Esophagus muscularis mucosa (tissue), 4 donors: ENCODE data around the gene HMX3. TPM values are rescaled to one million over a fixed set of nuclear protein-coding genes. Genes with fewer than 3 reads are reported as not detected.

Source experiments
- DNase-seq: peaks from one replicate; pipeline ENCODE4 v3.0.0-alpha.2; 2017; ENCODE audit errors: extremely low spot score
- H3K27ac ChIP-seq, 4 donors: fragments of 200-600 bp; sonication (generic); replicated peaks in 1 of 4; 1 replicate in 3 of 4; 2 replicates in 1 of 4; pipeline ENCODE4 v1.5.1; 2016 to 2019; ENCODE audit warnings: mild to moderate bottlenecking in 1 of 4
- H3K27me3 ChIP-seq, 4 donors: fragments of 200-600 bp; sonication (generic); one replicate each; pipeline versions ENCODE4 v1.5.1 to v1.6.0; 2016 to 2019
- H3K36me3 ChIP-seq, 4 donors: fragments of 200-600 bp; sonication (generic); one replicate each; pipeline ENCODE4 v1.5.1; 2016 to 2019
- H3K4me1 ChIP-seq, 4 donors: fragments of 200-600 bp; sonication (generic); one replicate each; pipeline ENCODE4 v1.5.1; 2016 to 2019
- H3K4me3 ChIP-seq, 4 donors: fragments of 200-600 bp; sonication (generic); 1 replicate in 2 of 4; 2 replicates in 2 of 4; pipeline ENCODE4 v1.5.1; 2016 to 2019; ENCODE audit warnings: mild to moderate bottlenecking in 4 of 4, moderate library complexity in 1 of 4
- H3K9me3 ChIP-seq, 4 donors: fragments of 200-600 bp; sonication (generic); 1 replicate in 3 of 4; 2 replicates in 1 of 4; pipeline ENCODE4 v1.5.1; 2016 to 2019
- EP300 ChIP-seq: sonication (generic); formaldehyde crosslinking; IDR thresholded peaks from one replicate; pipeline ENCODE4 v1.6.1; 2017; ENCODE audit warnings: antibody characterized with exemption
- POLR2A ChIP-seq: fragments of 450-650 bp; IDR thresholded peaks from one replicate; pipeline ENCODE4 v1.6.1; 2017; ENCODE audit warnings: antibody characterized with exemption, moderate library complexity, mild to moderate bottlenecking, low read depth
- POLR2AphosphoS5 ChIP-seq, 2 donors: sonication (generic); formaldehyde crosslinking; IDR thresholded peaks; one replicate each; pipeline ENCODE4 v1.6.1; 2017; ENCODE audit warnings: antibody characterized with exemption in 2 of 2
- WGBS: methylation state at CpG from one replicate; pipeline ENCODE4 v1.1.5; 2018; 5-methylcytosine and 5-hydroxymethylcytosine counted together
- intact Hi-C: fragments of 100-400 bp; cut with DNase I; formaldehyde crosslinking; loops from one replicate; pipeline ENCODE4 v1.15.1; 2023
- total RNA-seq, 4 donors: library from RNA; depleted of rRNA; stranded (reverse); fragments of >200 nt; gene quantifications; one replicate each; pipeline versions ENCODE4 v1.1.0 to v1.2.1, GENCODE V29; 2016
- TF ChIP-seq, protein P1 (sequence below), 3 experiments: fragments of 200-600 bp in 2 of 3; fragments of 450-650 bp in 1 of 3; sonication (generic) in 2 of 3; IDR thresholded peaks; one replicate each; pipeline ENCODE4 v1.5.1; 2017 to 2019; ENCODE audit warnings: antibody characterized with exemption in 3 of 3, mild to moderate bottlenecking in 2 of 3, moderate library complexity in 1 of 3

HMX3 gene
- total RNA-seq, 4 donors from 2014 or later: not detected

DNA sequence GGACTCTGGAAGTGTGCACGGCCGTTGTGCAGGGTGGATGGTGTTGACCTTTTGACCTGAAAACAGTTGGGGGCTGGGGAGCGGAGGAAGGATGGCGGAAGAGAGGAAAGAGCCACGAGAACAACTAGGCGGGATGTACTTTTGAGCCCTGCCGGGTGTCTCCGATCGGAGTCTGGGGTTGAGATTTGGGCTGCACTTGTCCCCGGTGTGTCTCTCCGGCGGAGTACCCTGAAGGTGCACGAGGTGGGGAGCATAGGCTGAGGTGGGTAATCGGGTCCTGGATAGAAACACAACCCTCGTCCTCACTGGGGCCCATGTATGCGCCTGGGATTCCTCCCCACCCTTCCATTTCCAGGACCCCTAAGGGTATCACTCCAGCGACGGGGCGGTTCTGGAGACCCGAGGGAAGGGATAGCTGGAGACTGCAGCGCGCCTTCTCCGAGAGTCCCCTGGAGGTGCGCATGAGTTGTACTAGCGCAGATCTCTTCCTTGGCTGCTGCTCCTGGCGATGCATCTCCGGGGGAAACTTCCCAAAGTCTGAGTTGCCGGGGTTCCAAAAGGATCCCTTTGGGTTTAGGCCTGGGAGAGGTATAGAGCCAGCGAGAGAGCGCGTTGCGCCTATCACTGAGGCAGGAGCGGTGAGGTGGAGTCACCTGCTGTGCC, 7.5 kb downstream of the HMX3 start:
- DNase-seq: peak; percentile 80
- intact Hi-C loops: no loop called here
- no peak overlapping the region for H3K4me3 ChIP-seq
- peaks cover 0 to 100% (median 95%) of the 10 kb centered on the region in 4 donors for H3K27me3 ChIP-seq
- 4% methylated on average over 18 of the region's 33 CpGs for WGBS
- H3K4me1 ChIP-seq: peaks cover 19 to 64% (median 49%) of the 10 kb centered on the region in 4 donors
- H3K9me3 ChIP-seq: no peaks in the 10 kb centered on the region
- no peak for TF ChIP-seq POLR2A
- no peak for TF ChIP-seq POLR2AphosphoS5 (IDR thresholded peaks at IDR 0.05)
- no peak for TF ChIP-seq EP300
- TF ChIP-seq, protein P1, sequence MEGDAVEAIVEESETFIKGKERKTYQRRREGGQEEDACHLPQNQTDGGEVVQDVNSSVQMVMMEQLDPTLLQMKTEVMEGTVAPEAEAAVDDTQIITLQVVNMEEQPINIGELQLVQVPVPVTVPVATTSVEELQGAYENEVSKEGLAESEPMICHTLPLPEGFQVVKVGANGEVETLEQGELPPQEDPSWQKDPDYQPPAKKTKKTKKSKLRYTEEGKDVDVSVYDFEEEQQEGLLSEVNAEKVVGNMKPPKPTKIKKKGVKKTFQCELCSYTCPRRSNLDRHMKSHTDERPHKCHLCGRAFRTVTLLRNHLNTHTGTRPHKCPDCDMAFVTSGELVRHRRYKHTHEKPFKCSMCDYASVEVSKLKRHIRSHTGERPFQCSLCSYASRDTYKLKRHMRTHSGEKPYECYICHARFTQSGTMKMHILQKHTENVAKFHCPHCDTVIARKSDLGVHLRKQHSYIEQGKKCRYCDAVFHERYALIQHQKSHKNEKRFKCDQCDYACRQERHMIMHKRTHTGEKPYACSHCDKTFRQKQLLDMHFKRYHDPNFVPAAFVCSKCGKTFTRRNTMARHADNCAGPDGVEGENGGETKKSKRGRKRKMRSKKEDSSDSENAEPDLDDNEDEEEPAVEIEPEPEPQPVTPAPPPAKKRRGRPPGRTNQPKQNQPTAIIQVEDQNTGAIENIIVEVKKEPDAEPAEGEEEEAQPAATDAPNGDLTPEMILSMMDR (IDR thresholded peaks at IDR 0.05): no peak
- no peaks in the 10 kb centered on the region for H3K36me3 ChIP-seq
- H3K27ac ChIP-seq: no peak overlapping the region

GRCh38 chr10:123143825-123144168, 8.0 kb downstream of the HMX3 start:
- no peak overlapping the region for H3K27ac ChIP-seq
- H3K9me3 ChIP-seq: no peaks in the 10 kb centered on the region
- peaks cover 0 to 100% (median 95%) of the 10 kb centered on the region in 4 donors for H3K27me3 ChIP-seq
- peaks cover 19 to 69% (median 54%) of the 10 kb centered on the region in 4 donors for H3K4me1 ChIP-seq
- DNase-seq: no peak
- 9% methylated on average over 10 of the region's 10 CpGs for WGBS
- no peak for TF ChIP-seq POLR2AphosphoS5 (IDR thresholded peaks at IDR 0.05)
- no peak for TF ChIP-seq POLR2A
- no peak for TF ChIP-seq EP300
- TF ChIP-seq, protein P1 (IDR thresholded peaks at IDR 0.05): no peak
- intact Hi-C loops: no loop called here
- H3K36me3 ChIP-seq: no peaks in the 10 kb centered on the region
- H3K4me3 ChIP-seq: no peak overlapping the region

DNA sequence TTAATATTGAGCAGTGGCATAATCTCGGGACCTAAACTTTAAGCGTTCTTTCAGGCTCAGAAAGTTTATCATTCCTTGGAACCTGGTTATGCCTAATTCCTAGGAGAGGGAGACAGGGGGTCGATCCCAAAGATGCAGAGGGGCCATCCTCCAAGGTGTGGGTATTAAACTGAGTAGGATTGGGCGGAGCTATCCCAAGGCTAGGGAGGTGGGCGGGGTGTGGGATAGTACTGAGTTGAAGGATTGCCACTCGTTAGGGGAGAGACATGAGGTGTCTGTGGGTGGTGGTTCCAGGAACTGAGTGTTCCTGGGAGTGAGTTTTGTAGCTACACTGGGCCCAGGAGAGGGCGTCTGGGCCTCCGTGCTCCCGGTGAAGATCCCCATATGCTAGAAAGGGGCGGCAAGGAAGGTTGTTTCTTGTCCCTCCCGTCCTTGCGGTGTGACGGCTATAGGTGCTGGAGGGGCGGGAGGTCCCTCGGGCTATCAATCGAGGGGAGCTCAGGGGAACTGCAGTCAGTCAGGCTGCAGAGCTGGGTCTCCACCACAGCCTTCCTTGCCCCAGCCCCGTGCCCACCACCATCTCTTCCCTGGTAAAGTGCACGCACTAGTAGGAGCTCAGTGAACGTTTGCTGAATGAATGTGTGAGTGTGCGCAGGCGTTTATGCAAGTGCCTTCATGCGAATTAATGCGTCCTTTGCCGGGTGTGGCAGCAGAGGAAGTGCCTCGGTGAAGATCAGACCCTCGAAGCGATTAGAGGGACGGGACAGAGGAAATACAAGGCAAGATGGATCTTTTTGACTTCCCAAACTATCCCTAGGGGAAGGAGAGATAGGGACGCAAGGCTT, 9.1 kb downstream of the HMX3 start:
- no peaks in the 10 kb centered on the region for H3K36me3 ChIP-seq
- no peak overlapping the region for H3K4me3 ChIP-seq
- peaks cover 5 to 100% (median 96%) of the 10 kb centered on the region in 4 donors for H3K27me3 ChIP-seq
- intact Hi-C loops: no loop called here
- TF ChIP-seq, protein P1 (IDR thresholded peaks at IDR 0.05): no peak
- TF ChIP-seq POLR2AphosphoS5 (IDR thresholded peaks at IDR 0.05) (no peak), POLR2A (no peak), EP300 (no peak)
- peak; percentile 90 for DNase-seq
- 7% methylated on average over 13 of the region's 29 CpGs for WGBS
- H3K9me3 ChIP-seq: no peaks in the 10 kb centered on the region
- no peak overlapping the region for H3K27ac ChIP-seq
- H3K4me1 ChIP-seq: peaks cover 28 to 72% (median 56%) of the 10 kb centered on the region in 4 donors

- no peak overlapping the region for H3K27ac ChIP-seq
- TF ChIP-seq, protein P1 (IDR thresholded peaks at IDR 0.05): no peak
- no peak for TF ChIP-seq POLR2AphosphoS5 (IDR thresholded peaks at IDR 0.05)
- no peak for TF ChIP-seq POLR2A
- TF ChIP-seq EP300: no peak
- DNase-seq: no peak
- no peaks in the 10 kb centered on the region for H3K36me3 ChIP-seq
- peaks cover 34 to 72% (median 57%) of the 10 kb centered on the region in 4 donors for H3K4me1 ChIP-seq
- H3K9me3 ChIP-seq: no peaks in the 10 kb centered on the region
- WGBS: 10% methylated on average over 13 of the region's 14 CpGs
- intact Hi-C loops: no loop called here
- no peak overlapping the region for H3K4me3 ChIP-seq
- H3K27me3 ChIP-seq: peaks cover 6 to 100% (median 96%) of the 10 kb centered on the region in 4 donors
Measured at GRCh38 chr10:123145542-123146012, 9.8 kb downstream of the HMX3 start.
